Liver (tissue), 9 donors: ENCODE data around the gene ORAI1. TPM values are rescaled to one million over a fixed set of nuclear protein-coding genes. Genes with fewer than 3 reads are reported as not detected.

Experiments
- DNase-seq: peaks from one replicate; pipeline ENCODE4 v3.0.0-alpha.2; 2017; ENCODE audit warnings: low spot score
- H3K27ac ChIP-seq, 2 donors: one replicate each; pipeline ENCODE4 v1.7.0; 2013; ENCODE audit warnings: inconsistent platforms in 2 of 2, low read length in 2 of 2, control low read depth in 1 of 2, low read depth in 1 of 2, mild to moderate bottlenecking in 1 of 2
- H3K27me3 ChIP-seq, 4 donors: one replicate each; pipeline versions ENCODE4 v1.6.1 to v1.7.0; 2013; ENCODE audit warnings: low read length in 3 of 4, inconsistent platforms in 1 of 4, mild to moderate bottlenecking in 1 of 4, moderate library complexity in 1 of 4; ENCODE audit not compliant: control insufficient read depth in 4 of 4, insufficient read depth in 4 of 4
- H3K36me3 ChIP-seq, 4 donors: one replicate each; pipeline versions ENCODE4 v1.6.1 to v1.7.0; 2013; ENCODE audit warnings: low read length in 3 of 4, mild to moderate bottlenecking in 3 of 4, low read depth in 1 of 4, moderate library complexity in 1 of 4; ENCODE audit not compliant: control insufficient read depth in 4 of 4, insufficient read depth in 3 of 4
- H3K4me1 ChIP-seq, 4 donors: one replicate each; pipeline versions ENCODE4 v1.6.1 to v1.7.0; 2013; ENCODE audit warnings: low read length in 3 of 4, mild to moderate bottlenecking in 3 of 4, moderate library complexity in 1 of 4; ENCODE audit not compliant: control insufficient read depth in 4 of 4, insufficient read depth in 4 of 4
- H3K4me3 ChIP-seq, 3 donors: one replicate each; pipeline versions ENCODE4 v1.6.1 to v1.7.0; 2013; ENCODE audit warnings: low read length in 3 of 3, control low read depth in 1 of 3, low read depth in 1 of 3, mild to moderate bottlenecking in 1 of 3
- H3K9ac ChIP-seq, 2 donors: one replicate each; pipeline ENCODE4 v1.7.0; 2013; ENCODE audit warnings: low read length in 2 of 2, mild to moderate bottlenecking in 2 of 2, moderate library complexity in 2 of 2, control low read depth in 1 of 2, low read depth in 1 of 2
- H3K9me3 ChIP-seq, 4 donors: one replicate each; pipeline versions ENCODE4 v1.6.1 to v1.7.0; 2013; ENCODE audit warnings: low read length in 3 of 4; ENCODE audit not compliant: control insufficient read depth in 4 of 4
- ATF3 ChIP-seq: IDR thresholded peaks from 2 replicates; pipeline ENCODE4 v1.6.1; 2016; ENCODE audit warnings: antibody characterized with exemption
- EGR1 ChIP-seq, 2 donors: IDR thresholded peaks; 2 replicates each; pipeline ENCODE4 v1.6.1; 2016 to 2018; ENCODE audit warnings: antibody characterized with exemption in 2 of 2, low read depth in 2 of 2
- FOXA1 ChIP-seq: IDR thresholded peaks from 2 replicates; pipeline ENCODE4 v1.6.1; 2016; ENCODE audit warnings: antibody characterized with exemption
- GABPA ChIP-seq, 2 donors: IDR thresholded peaks in 1 of 2; conservative IDR thresholded peaks in 1 of 2; 2 replicates each; pipeline ENCODE4 v1.6.1; 2016; ENCODE audit warnings: antibody characterized with exemption in 2 of 2, mild to moderate bottlenecking in 1 of 2, moderate library complexity in 1 of 2
- HNF4A ChIP-seq, 2 donors: conservative IDR thresholded peaks; 2 replicates each; pipeline ENCODE4 v1.6.1; 2016; ENCODE audit warnings: antibody characterized with exemption in 2 of 2, mild to moderate bottlenecking in 2 of 2
- JUND ChIP-seq, 2 donors: IDR thresholded peaks; 2 replicates each; pipeline ENCODE4 v1.6.1; 2016; ENCODE audit warnings: antibody characterized with exemption in 2 of 2
- RAD21 ChIP-seq, 2 donors: IDR thresholded peaks; 2 replicates each; pipeline ENCODE4 v1.6.1; 2016; ENCODE audit warnings: antibody characterized with exemption in 2 of 2, mild to moderate bottlenecking in 2 of 2
- REST ChIP-seq: IDR thresholded peaks from 2 replicates; pipeline ENCODE4 v1.6.1; 2016; ENCODE audit warnings: antibody characterized with exemption, mild to moderate bottlenecking
- RXRA ChIP-seq, 2 donors: IDR thresholded peaks; 2 replicates each; pipeline ENCODE4 v1.6.1; 2017 to 2018; ENCODE audit warnings: antibody characterized with exemption in 2 of 2, mild to moderate bottlenecking in 1 of 2
- SP1 ChIP-seq: IDR thresholded peaks from 2 replicates; pipeline ENCODE4 v1.6.1; 2018; ENCODE audit warnings: antibody characterized with exemption, mild to moderate bottlenecking
- TAF1 ChIP-seq: conservative IDR thresholded peaks from 2 replicates; pipeline ENCODE4 v1.6.1; 2016; ENCODE audit warnings: antibody characterized with exemption, mild to moderate bottlenecking
- ZBTB33 ChIP-seq: IDR thresholded peaks from 2 replicates; pipeline ENCODE4 v1.6.1; 2016; ENCODE audit warnings: antibody characterized with exemption
- WGBS: extraction: QIAGEN DNeasy Blood & Tissue Kit; methylation state at CpG from one replicate; pipeline ENCODE4 v1.1.7; 2013; 5-methylcytosine and 5-hydroxymethylcytosine counted together
- polyA plus RNA-seq, 2 donors: library from polyadenylated mRNA; stranded (reverse) in 1 of 2; unstranded in 1 of 2; fragments of 200-250 nt in 1 of 2; fragments of >200 nt in 1 of 2; fragmentation: Nextera tagmentation in 1 of 2; extraction: Ambion mirVana in 1 of 2; gene quantifications; one replicate each; pipeline versions ENCODE4 v1.2.1 to v1.2.3, GENCODE V29; 2013 to 2015
- total RNA-seq, 2 donors: library from RNA; depleted of rRNA; stranded (reverse); fragments of >200 nt; gene quantifications; one replicate each; pipeline ENCODE4 v1.2.3, GENCODE V29; 2014
- TF ChIP-seq, protein P1 (sequence below): fragments of 150-350 bp; IDR thresholded peaks from 2 replicates; pipeline ENCODE4 v1.5.1; 2017; ENCODE audit warnings: improper control_type of control experiment, low read depth, low read length; ENCODE audit not compliant: missing input control
- TF ChIP-seq, protein P2 (sequence below): IDR thresholded peaks from 2 replicates; pipeline ENCODE4 v1.6.1; 2016; ENCODE audit warnings: antibody characterized with exemption
- donor health status: healthy.
- donor health status: healthy.
- donor health status: healthy.
- donor health status: healthy.
- donor health status: healthy.

ORAI1 gene
- total and polyA plus RNA-seq, 4 donors = 5.3 to 10.9 (median 9.3) TPM

GRCh38 chr12:121611306-121611705 lies 15.0 kb upstream of the ORAI1 start:
- WGBS = 81% methylated on average over 2 of the region's 2 CpGs
- Histone ChIP-seq H3K36me3 (no peaks in the 10 kb centered on the region), H3K4me1 (no peaks in the 10 kb centered on the region), H3K9me3 (no peaks in the 10 kb centered on the region), H3K27ac (no peak overlapping the region), H3K4me3 (no peak overlapping the region), H3K27me3 (no peaks in the 10 kb centered on the region), H3K9ac (no peak overlapping the region)
- peak; percentile 50 for DNase-seq
- TF ChIP-seq FOXA1 (no peak), ATF3 (no peak), REST (no peak), TAF1 (no peak), RXRA (IDR thresholded peaks at IDR 0.05) (no peak), SP1 (no peak), RAD21 (IDR thresholded peaks at IDR 0.05) (no peak), GABPA (IDR thresholded peaks at IDR 0.05 in 1 of 2, conservative IDR thresholded peaks at IDR 0.05 in 1 of 2) (no peak), JUND (IDR thresholded peaks at IDR 0.05) (no peak), ZBTB33 (no peak)
- TF ChIP-seq, protein P1, sequence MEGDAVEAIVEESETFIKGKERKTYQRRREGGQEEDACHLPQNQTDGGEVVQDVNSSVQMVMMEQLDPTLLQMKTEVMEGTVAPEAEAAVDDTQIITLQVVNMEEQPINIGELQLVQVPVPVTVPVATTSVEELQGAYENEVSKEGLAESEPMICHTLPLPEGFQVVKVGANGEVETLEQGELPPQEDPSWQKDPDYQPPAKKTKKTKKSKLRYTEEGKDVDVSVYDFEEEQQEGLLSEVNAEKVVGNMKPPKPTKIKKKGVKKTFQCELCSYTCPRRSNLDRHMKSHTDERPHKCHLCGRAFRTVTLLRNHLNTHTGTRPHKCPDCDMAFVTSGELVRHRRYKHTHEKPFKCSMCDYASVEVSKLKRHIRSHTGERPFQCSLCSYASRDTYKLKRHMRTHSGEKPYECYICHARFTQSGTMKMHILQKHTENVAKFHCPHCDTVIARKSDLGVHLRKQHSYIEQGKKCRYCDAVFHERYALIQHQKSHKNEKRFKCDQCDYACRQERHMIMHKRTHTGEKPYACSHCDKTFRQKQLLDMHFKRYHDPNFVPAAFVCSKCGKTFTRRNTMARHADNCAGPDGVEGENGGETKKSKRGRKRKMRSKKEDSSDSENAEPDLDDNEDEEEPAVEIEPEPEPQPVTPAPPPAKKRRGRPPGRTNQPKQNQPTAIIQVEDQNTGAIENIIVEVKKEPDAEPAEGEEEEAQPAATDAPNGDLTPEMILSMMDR = no peak
- TF ChIP-seq, protein P2, sequence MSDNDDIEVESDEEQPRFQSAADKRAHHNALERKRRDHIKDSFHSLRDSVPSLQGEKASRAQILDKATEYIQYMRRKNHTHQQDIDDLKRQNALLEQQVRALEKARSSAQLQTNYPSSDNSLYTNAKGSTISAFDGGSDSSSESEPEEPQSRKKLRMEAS = no peak

- Histone ChIP-seq H3K27me3 (no peaks in the 10 kb centered on the region), H3K4me3 (no peak overlapping the region), H3K27ac (no peak overlapping the region), H3K36me3 (no peaks in the 10 kb centered on the region), H3K9ac (no peak overlapping the region), H3K9me3 (no peaks in the 10 kb centered on the region), H3K4me1 (no peaks in the 10 kb centered on the region)
- 94% methylated on average over 7 of the region's 7 CpGs for WGBS
- no peak for DNase-seq
- TF ChIP-seq REST = no peak
- TF ChIP-seq ATF3 = no peak
- TF ChIP-seq TAF1 = no peak
- no peak for TF ChIP-seq RAD21 (IDR thresholded peaks at IDR 0.05)
- TF ChIP-seq, protein P1 = no peak
- TF ChIP-seq RXRA (IDR thresholded peaks at IDR 0.05) = no peak
- TF ChIP-seq HNF4A (conservative IDR thresholded peaks at IDR 0.05) = no peak
- TF ChIP-seq FOXA1 = no peak
- TF ChIP-seq EGR1 (IDR thresholded peaks at IDR 0.05; ENCODE audit: low read depth in 2 of 2) = no peak
- TF ChIP-seq ZBTB33 = no peak
These were observed 12.9 kb upstream of the ORAI1 start for GRCh38 chr12:121613462-121613861.
